ENCODE data around the gene HS2ST1.

- TF ChIP-seq POLR2A (IDR thresholded peaks at IDR 0.05; ENCODE audit: low read length) (no peak), ZC3H11A (IDR thresholded peaks at IDR 0.05) (no peak), CTCF (IDR thresholded peaks at IDR 0.05) (no peak), ELK1 (IDR thresholded peaks at IDR 0.05; ENCODE audit: low read depth, low read length) (no peak), REST (IDR thresholded peaks at IDR 0.05) (no peak), MAZ (IDR thresholded peaks at IDR 0.05; ENCODE audit: borderline replicate concordance, low read depth, low read length) (no peak)
- TF ChIP-seq, protein P1, sequence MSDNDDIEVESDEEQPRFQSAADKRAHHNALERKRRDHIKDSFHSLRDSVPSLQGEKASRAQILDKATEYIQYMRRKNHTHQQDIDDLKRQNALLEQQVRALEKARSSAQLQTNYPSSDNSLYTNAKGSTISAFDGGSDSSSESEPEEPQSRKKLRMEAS (IDR thresholded peaks at IDR 0.05): no peak
Observed at GRCh38 chr1:86975993-86976550, 61.6 kb downstream of the HS2ST1 start.
